ENCODE results near the gene HOXD11.

GRCh38 chr2:176125772-176126054 lies 18.6 kb downstream of the HOXD11 start:
- TF ChIP-seq, protein P1, sequence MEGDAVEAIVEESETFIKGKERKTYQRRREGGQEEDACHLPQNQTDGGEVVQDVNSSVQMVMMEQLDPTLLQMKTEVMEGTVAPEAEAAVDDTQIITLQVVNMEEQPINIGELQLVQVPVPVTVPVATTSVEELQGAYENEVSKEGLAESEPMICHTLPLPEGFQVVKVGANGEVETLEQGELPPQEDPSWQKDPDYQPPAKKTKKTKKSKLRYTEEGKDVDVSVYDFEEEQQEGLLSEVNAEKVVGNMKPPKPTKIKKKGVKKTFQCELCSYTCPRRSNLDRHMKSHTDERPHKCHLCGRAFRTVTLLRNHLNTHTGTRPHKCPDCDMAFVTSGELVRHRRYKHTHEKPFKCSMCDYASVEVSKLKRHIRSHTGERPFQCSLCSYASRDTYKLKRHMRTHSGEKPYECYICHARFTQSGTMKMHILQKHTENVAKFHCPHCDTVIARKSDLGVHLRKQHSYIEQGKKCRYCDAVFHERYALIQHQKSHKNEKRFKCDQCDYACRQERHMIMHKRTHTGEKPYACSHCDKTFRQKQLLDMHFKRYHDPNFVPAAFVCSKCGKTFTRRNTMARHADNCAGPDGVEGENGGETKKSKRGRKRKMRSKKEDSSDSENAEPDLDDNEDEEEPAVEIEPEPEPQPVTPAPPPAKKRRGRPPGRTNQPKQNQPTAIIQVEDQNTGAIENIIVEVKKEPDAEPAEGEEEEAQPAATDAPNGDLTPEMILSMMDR (IDR thresholded peaks at IDR 0.05): no peak
- TF ChIP-seq NFYB (CRISPR knock-in tag; conservative IDR thresholded peaks at IDR 0.05; ENCODE audit: low read depth): no peak
- TF ChIP-seq RELA (CRISPR knock-in tag; IDR thresholded peaks at IDR 0.05; ENCODE audit: borderline replicate concordance): no peak
- TF ChIP-seq, protein P2, sequence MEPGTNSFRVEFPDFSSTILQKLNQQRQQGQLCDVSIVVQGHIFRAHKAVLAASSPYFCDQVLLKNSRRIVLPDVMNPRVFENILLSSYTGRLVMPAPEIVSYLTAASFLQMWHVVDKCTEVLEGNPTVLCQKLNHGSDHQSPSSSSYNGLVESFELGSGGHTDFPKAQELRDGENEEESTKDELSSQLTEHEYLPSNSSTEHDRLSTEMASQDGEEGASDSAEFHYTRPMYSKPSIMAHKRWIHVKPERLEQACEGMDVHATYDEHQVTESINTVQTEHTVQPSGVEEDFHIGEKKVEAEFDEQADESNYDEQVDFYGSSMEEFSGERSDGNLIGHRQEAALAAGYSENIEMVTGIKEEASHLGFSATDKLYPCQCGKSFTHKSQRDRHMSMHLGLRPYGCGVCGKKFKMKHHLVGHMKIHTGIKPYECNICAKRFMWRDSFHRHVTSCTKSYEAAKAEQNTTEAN (CRISPR knock-in tag; IDR thresholded peaks at IDR 0.05): no peak
- TF ChIP-seq, protein P3, sequence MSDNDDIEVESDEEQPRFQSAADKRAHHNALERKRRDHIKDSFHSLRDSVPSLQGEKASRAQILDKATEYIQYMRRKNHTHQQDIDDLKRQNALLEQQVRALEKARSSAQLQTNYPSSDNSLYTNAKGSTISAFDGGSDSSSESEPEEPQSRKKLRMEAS (CRISPR knock-in tag; IDR thresholded peaks at IDR 0.05): no peak
- TF ChIP-seq TCF7 (CRISPR knock-in tag; IDR thresholded peaks at IDR 0.05; ENCODE audit: low read depth): no peak
- no peak for TF ChIP-seq TEAD1 (CRISPR knock-in tag; IDR thresholded peaks at IDR 0.05)
- no peak for TF ChIP-seq ZNF263 (CRISPR knock-in tag; IDR thresholded peaks at IDR 0.05; ENCODE audit: low read depth)
- TF ChIP-seq E2F1 (CRISPR knock-in tag; IDR thresholded peaks at IDR 0.05): no peak
- TF ChIP-seq, protein P4, sequence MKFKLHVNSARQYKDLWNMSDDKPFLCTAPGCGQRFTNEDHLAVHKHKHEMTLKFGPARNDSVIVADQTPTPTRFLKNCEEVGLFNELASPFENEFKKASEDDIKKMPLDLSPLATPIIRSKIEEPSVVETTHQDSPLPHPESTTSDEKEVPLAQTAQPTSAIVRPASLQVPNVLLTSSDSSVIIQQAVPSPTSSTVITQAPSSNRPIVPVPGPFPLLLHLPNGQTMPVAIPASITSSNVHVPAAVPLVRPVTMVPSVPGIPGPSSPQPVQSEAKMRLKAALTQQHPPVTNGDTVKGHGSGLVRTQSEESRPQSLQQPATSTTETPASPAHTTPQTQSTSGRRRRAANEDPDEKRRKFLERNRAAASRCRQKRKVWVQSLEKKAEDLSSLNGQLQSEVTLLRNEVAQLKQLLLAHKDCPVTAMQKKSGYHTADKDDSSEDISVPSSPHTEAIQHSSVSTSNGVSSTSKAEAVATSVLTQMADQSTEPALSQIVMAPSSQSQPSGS (CRISPR knock-in tag; IDR thresholded peaks at IDR 0.05; ENCODE audit: borderline replicate concordance, low read depth): no peak
- TF ChIP-seq, protein P5, sequence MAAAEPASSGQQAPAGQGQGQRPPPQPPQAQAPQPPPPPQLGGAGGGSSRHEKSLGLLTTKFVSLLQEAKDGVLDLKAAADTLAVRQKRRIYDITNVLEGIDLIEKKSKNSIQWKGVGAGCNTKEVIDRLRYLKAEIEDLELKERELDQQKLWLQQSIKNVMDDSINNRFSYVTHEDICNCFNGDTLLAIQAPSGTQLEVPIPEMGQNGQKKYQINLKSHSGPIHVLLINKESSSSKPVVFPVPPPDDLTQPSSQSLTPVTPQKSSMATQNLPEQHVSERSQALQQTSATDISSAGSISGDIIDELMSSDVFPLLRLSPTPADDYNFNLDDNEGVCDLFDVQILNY (CRISPR knock-in tag; IDR thresholded peaks at IDR 0.05): no peak

Data from WTC11 (cell line).